ENCODE measurements around the gene CPVL. TPM values are rescaled to one million over a fixed set of nuclear protein-coding genes. Genes with fewer than 3 reads are reported as not detected.

The CPVL gene
- total and polyA plus RNA-seq, 7 experiments from 2014 or later, result 0.32 to 88.3 (median 3.0) TPM

GRCh38 chr7:28984631-28985030, 161.7 kb downstream of the CPVL start:
- peaks cover 0 to 3% (median 0%) of the 10 kb centered on the region in 7 donors for H3K4me1 Mint-ChIP-seq
- Histone ChIP-seq H3K4me1 (ENCODE audit: control insufficient read depth in 2 of 2, insufficient read depth in 2 of 2, low read length in 2 of 2) (no peaks in the 10 kb centered on the region), H3K27me3 (ENCODE audit: control insufficient read depth in 2 of 2, insufficient read depth in 2 of 2, low read length in 2 of 2) (no peaks in the 10 kb centered on the region), H3K36me3 (ENCODE audit: control insufficient read depth in 2 of 3, insufficient read depth in 3 of 3, low read length in 3 of 3) (no peaks in the 10 kb centered on the region), H3K27ac (ENCODE audit: low read depth, low read length) (no peak overlapping the region), H3K4me3 (ENCODE audit: low read length) (no peak overlapping the region), H3K9me3 (ENCODE audit: control insufficient read depth in 2 of 3, low read length in 3 of 3) (no peaks in the 10 kb centered on the region)
- H3K27ac Mint-ChIP-seq, result no peak overlapping the region
- DNase-seq (no peak), ATAC-seq (no peak)
- peaks cover 0 to 3% (median 0%) of the 10 kb centered on the region in 11 donors for H3K9me3 Mint-ChIP-seq
- ChIA-PET POLR2A (no interaction called here), CTCF (no interaction called here)
- intact Hi-C loops (cut with micrococcal nuclease), result no loop called here
- H3K27me3 Mint-ChIP-seq, result peaks cover 0 to 35% (median 26%) of the 10 kb centered on the region in 5 donors
- no peaks in the 10 kb centered on the region for H3K36me3 Mint-ChIP-seq
- no peak overlapping the region for H3K4me3 Mint-ChIP-seq

DNA sequence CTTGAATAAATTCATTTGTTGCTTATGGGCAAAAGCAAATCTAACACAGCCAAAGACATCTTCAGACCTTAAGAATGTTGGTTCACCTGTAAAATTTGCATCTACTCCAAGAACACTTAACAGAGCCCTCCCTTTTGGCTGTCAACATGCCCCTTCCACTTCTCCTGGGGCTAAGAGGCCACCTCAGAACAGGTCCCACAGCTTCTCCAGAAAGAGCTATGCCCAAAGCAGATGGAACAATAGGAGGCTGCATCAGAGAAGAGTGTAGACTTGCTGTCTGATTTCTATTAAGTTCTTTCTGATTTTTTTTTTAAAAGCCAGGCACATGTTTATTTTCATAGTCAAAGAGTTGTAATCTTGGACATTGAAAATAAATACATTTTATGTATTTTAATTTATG, 162.1 kb downstream of the CPVL start:
- Mint-ChIP-seq H3K9me3 (peaks cover 0 to 3% (median 0%) of the 10 kb centered on the region in 11 donors), H3K27me3 (peaks cover 0 to 35% (median 27%) of the 10 kb centered on the region in 5 donors), H3K27ac (no peak overlapping the region), H3K36me3 (no peaks in the 10 kb centered on the region), H3K4me1 (peaks cover 0 to 3% (median 0%) of the 10 kb centered on the region in 7 donors), H3K4me3 (no peak overlapping the region)
- CTCF ChIA-PET, result no interaction called here
- no peak for ATAC-seq
- Histone ChIP-seq H3K27me3 (ENCODE audit: control insufficient read depth in 2 of 2, insufficient read depth in 2 of 2, low read length in 2 of 2) (no peaks in the 10 kb centered on the region), H3K27ac (ENCODE audit: low read depth, low read length) (no peak overlapping the region), H3K36me3 (ENCODE audit: control insufficient read depth in 2 of 3, insufficient read depth in 3 of 3, low read length in 3 of 3) (no peaks in the 10 kb centered on the region), H3K4me1 (ENCODE audit: control insufficient read depth in 2 of 2, insufficient read depth in 2 of 2, low read length in 2 of 2) (no peaks in the 10 kb centered on the region), H3K9me3 (ENCODE audit: control insufficient read depth in 2 of 3, low read length in 3 of 3) (no peaks in the 10 kb centered on the region), H3K4me3 (ENCODE audit: low read length) (no peak overlapping the region)
- POLR2A ChIA-PET, result no interaction called here
- DNase-seq, result no peak
- intact Hi-C loops (cut with micrococcal nuclease), result no loop called here

GRCh38 chr7:28983396-28984190, 162.7 kb downstream of the CPVL start:
- no peak for ATAC-seq
- ChIA-PET POLR2A (no interaction called here), CTCF (no interaction called here)

GRCh38 chr7:28981161-28981465, 165.2 kb downstream of the CPVL start:
- Mint-ChIP-seq H3K4me3 (no peak overlapping the region), H3K27ac (no peak overlapping the region), H3K36me3 (no peaks in the 10 kb centered on the region), H3K9me3 (peaks cover 0 to 2% (median 0%) of the 10 kb centered on the region in 11 donors), H3K27me3 (peaks cover 0 to 27% (median 24%) of the 10 kb centered on the region in 5 donors), H3K4me1 (no peaks in the 10 kb centered on the region)
- ATAC-seq, result no peak
- no peak overlapping the region for H3K4me3 ChIP-seq (ENCODE audit: low read length)
- CTCF ChIA-PET, result no interaction called here
- no peaks in the 10 kb centered on the region for H3K27me3 ChIP-seq (ENCODE audit: control insufficient read depth in 2 of 2, insufficient read depth in 2 of 2, low read length in 2 of 2)
- H3K27ac ChIP-seq (ENCODE audit: low read depth, low read length), result no peak overlapping the region
- intact Hi-C loops (cut with micrococcal nuclease), result no loop called here
- H3K9me3 ChIP-seq (ENCODE audit: control insufficient read depth in 2 of 3, low read length in 3 of 3), result no peaks in the 10 kb centered on the region
- no peak for DNase-seq
- POLR2A ChIA-PET, result no interaction called here
- H3K4me1 ChIP-seq (ENCODE audit: control insufficient read depth in 2 of 2, insufficient read depth in 2 of 2, low read length in 2 of 2), result no peaks in the 10 kb centered on the region
- no peaks in the 10 kb centered on the region for H3K36me3 ChIP-seq (ENCODE audit: control insufficient read depth in 2 of 3, insufficient read depth in 3 of 3, low read length in 3 of 3)

More at GRCh38 chr7:28983396-28984190, 162.7 kb downstream of the CPVL start:
- no peak overlapping the region for H3K27ac Mint-ChIP-seq
- no peak overlapping the region for H3K27ac ChIP-seq (ENCODE audit: low read depth, low read length)
- no peak for DNase-seq
- no peak overlapping the region for H3K4me3 ChIP-seq (ENCODE audit: low read length)
- no peaks in the 10 kb centered on the region for H3K9me3 ChIP-seq (ENCODE audit: control insufficient read depth in 2 of 3, low read length in 3 of 3)
- no peak overlapping the region for H3K4me3 Mint-ChIP-seq
- no peaks in the 10 kb centered on the region for H3K27me3 ChIP-seq (ENCODE audit: control insufficient read depth in 2 of 2, insufficient read depth in 2 of 2, low read length in 2 of 2)
- no peaks in the 10 kb centered on the region for H3K4me1 ChIP-seq (ENCODE audit: control insufficient read depth in 2 of 2, insufficient read depth in 2 of 2, low read length in 2 of 2)
- H3K9me3 Mint-ChIP-seq, result peaks cover 0 to 3% (median 0%) of the 10 kb centered on the region in 11 donors
- H3K4me1 Mint-ChIP-seq, result peaks cover 0 to 3% (median 0%) of the 10 kb centered on the region in 7 donors
- no peaks in the 10 kb centered on the region for H3K36me3 ChIP-seq (ENCODE audit: control insufficient read depth in 2 of 3, insufficient read depth in 3 of 3, low read length in 3 of 3)
- H3K27me3 Mint-ChIP-seq, result peaks cover 0 to 31% (median 21%) of the 10 kb centered on the region in 5 donors
- no peaks in the 10 kb centered on the region for H3K36me3 Mint-ChIP-seq
- intact Hi-C loops (cut with micrococcal nuclease), result no loop called here

GRCh38 chr7:28980451-28981160, 165.7 kb downstream of the CPVL start:
- ChIA-PET POLR2A (no interaction called here), CTCF (no interaction called here)
- Histone ChIP-seq H3K4me3 (ENCODE audit: low read length) (no peak overlapping the region), H3K36me3 (ENCODE audit: control insufficient read depth in 2 of 3, insufficient read depth in 3 of 3, low read length in 3 of 3) (no peaks in the 10 kb centered on the region), H3K4me1 (ENCODE audit: control insufficient read depth in 2 of 2, insufficient read depth in 2 of 2, low read length in 2 of 2) (no peaks in the 10 kb centered on the region), H3K9me3 (ENCODE audit: control insufficient read depth in 2 of 3, low read length in 3 of 3) (no peaks in the 10 kb centered on the region), H3K27ac (ENCODE audit: low read depth, low read length) (no peak overlapping the region), H3K27me3 (ENCODE audit: control insufficient read depth in 2 of 2, insufficient read depth in 2 of 2, low read length in 2 of 2) (no peaks in the 10 kb centered on the region)
- no peak for ATAC-seq
- no peaks in the 10 kb centered on the region for H3K36me3 Mint-ChIP-seq
- H3K27ac Mint-ChIP-seq, result no peak overlapping the region
- intact Hi-C loops (cut with micrococcal nuclease), result no loop called here
- peaks cover 0 to 28% (median 24%) of the 10 kb centered on the region in 5 donors for H3K27me3 Mint-ChIP-seq
- no peak for DNase-seq
- H3K4me3 Mint-ChIP-seq, result no peak overlapping the region
- peaks cover 0 to 2% (median 0%) of the 10 kb centered on the region in 11 donors for H3K9me3 Mint-ChIP-seq
- H3K4me1 Mint-ChIP-seq, result no peaks in the 10 kb centered on the region

DNA sequence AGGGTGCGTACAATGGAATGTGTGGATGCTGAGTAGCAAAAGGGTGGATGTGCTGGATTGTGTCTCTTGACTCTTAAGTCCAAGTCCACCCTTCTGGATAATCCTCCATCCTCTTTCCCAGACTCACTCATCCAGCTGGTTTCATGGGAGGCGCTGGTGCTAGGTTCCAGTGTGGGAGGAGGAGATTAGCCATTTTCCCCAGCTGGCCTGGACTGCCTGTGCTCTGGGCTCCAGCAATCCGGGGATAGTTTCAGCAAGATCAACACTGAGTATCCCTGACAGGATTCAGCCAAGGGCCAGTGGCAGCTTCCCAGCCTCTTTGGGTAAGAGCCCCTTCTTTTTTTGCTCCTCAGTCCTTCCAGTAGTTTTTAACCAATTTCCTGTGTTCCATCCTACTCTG, 166.6 kb downstream of the CPVL start:
- Mint-ChIP-seq H3K27ac (no peak overlapping the region), H3K9me3 (peaks cover 0 to 5% (median 1%) of the 10 kb centered on the region in 11 donors), H3K4me3 (no peak overlapping the region), H3K4me1 (no peaks in the 10 kb centered on the region), H3K36me3 (no peaks in the 10 kb centered on the region), H3K27me3 (peaks cover 0 to 31% (median 24%) of the 10 kb centered on the region in 5 donors)
- Histone ChIP-seq H3K4me3 (ENCODE audit: low read length) (no peak overlapping the region), H3K36me3 (ENCODE audit: control insufficient read depth in 2 of 3, insufficient read depth in 3 of 3, low read length in 3 of 3) (no peaks in the 10 kb centered on the region), H3K9me3 (ENCODE audit: control insufficient read depth in 2 of 3, low read length in 3 of 3) (no peaks in the 10 kb centered on the region), H3K4me1 (ENCODE audit: control insufficient read depth in 2 of 2, insufficient read depth in 2 of 2, low read length in 2 of 2) (no peaks in the 10 kb centered on the region), H3K27ac (ENCODE audit: low read depth, low read length) (no peak overlapping the region), H3K27me3 (ENCODE audit: control insufficient read depth in 2 of 2, insufficient read depth in 2 of 2, low read length in 2 of 2) (no peaks in the 10 kb centered on the region)
- POLR2A ChIA-PET, result no interaction called here
- ATAC-seq (no peak), DNase-seq (no peak)
- intact Hi-C loops (cut with micrococcal nuclease), result no loop called here
- CTCF ChIA-PET, result no interaction called here

Data from naive thymus-derived CD4-positive, alpha-beta T cell (primary cell).